ENCODE measurements around the gene DOCK10.
A peak's percentile ranks its signal among the peaks of the same experiment; 100 is the strongest.

The DOCK10 gene

GRCh38 chr2:224958462-224958857 is 83.8 kb downstream of the DOCK10 start:
- H3K4me3 ChIP-seq (ENCODE audit: low read length): peak overlapping the region; percentile 33
- DNase-seq (ENCODE audit: low read depth): peak; percentile 93
- TF ChIP-seq CTCF (conservative IDR thresholded peaks at IDR 0.05; ENCODE audit: low read length): no peak

- no peak for TF ChIP-seq CTCF (conservative IDR thresholded peaks at IDR 0.05; ENCODE audit: low read length)
- no peak for DNase-seq (ENCODE audit: low read depth)
- H3K4me3 ChIP-seq (ENCODE audit: low read length): peak overlapping the region; percentile 33; the same call in 1 of the 2 replicates
These were observed 84.5 kb downstream of the DOCK10 start for GRCh38 chr2:224957540-224958461.

- TF ChIP-seq CTCF (conservative IDR thresholded peaks at IDR 0.05; ENCODE audit: low read length): no peak
- no peak overlapping the region for H3K4me3 ChIP-seq (ENCODE audit: low read length)
- DNase-seq (ENCODE audit: low read depth): no peak
These were observed 85.6 kb downstream of the DOCK10 start for GRCh38 chr2:224956706-224957105.

GRCh38 chr2:224954980-224955379 is 87.3 kb downstream of the DOCK10 start:
- DNase-seq (ENCODE audit: low read depth): no peak
- H3K4me3 ChIP-seq (ENCODE audit: low read length): no peak overlapping the region
- no peak for TF ChIP-seq CTCF (conservative IDR thresholded peaks at IDR 0.05; ENCODE audit: low read length)

GRCh38 chr2:224952936-224953657 is 89.2 kb downstream of the DOCK10 start:
- no peak for DNase-seq (ENCODE audit: low read depth)
- no peak for TF ChIP-seq CTCF (conservative IDR thresholded peaks at IDR 0.05; ENCODE audit: low read length)
- no peak overlapping the region for H3K4me3 ChIP-seq (ENCODE audit: low read length)

GRCh38 chr2:224951723-224952481 is 90.4 kb downstream of the DOCK10 start:
- no peak for TF ChIP-seq CTCF (conservative IDR thresholded peaks at IDR 0.05; ENCODE audit: low read length)
- DNase-seq (ENCODE audit: low read depth): no peak
- no peak overlapping the region for H3K4me3 ChIP-seq (ENCODE audit: low read length)
